ENCODE results near the gene SLC36A4. TPM values are rescaled to one million over a fixed set of nuclear protein-coding genes. Genes with fewer than 3 reads are reported as not detected.

Gene SLC36A4
- total RNA-seq, 1 donor from 2014 or later, result 67.6 TPM

DNA sequence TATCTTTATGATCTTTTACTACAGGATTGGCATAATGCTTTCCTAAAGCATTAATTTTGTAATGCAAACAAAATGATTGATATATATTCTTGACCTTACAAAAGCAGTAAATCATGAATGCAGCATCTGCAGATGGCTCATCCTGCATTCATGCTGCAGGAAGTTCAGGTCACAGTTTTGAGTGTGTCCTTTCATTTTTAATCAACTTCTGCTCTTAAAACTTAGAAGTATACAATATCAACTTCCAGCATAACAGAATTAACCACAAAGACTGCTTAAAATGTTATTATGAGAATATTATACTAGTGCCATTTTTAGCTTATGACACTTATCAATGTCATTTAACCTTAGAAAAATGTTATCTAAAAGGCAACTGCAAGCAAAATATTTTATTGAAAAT, 54.0 kb downstream of the SLC36A4 start:
- no peak overlapping the region for H2AFZ ChIP-seq (replicated peaks)
- no peaks in the 10 kb centered on the region for H3K27me3 ChIP-seq
- peaks cover 23% of the 10 kb centered on the region for H3F3A ChIP-seq (ENCODE audit: low read depth)
- H3K4me3 Mint-ChIP-seq, result no peak overlapping the region
- DNase-seq (ENCODE audit: low spot score), result no peak
- TF ChIP-seq EZH2 (IDR thresholded peaks at IDR 0.05), result no peak
- TF ChIP-seq EZH2phosphoT487 (IDR thresholded peaks at IDR 0.05), result no peak
- TF ChIP-seq, protein P1, sequence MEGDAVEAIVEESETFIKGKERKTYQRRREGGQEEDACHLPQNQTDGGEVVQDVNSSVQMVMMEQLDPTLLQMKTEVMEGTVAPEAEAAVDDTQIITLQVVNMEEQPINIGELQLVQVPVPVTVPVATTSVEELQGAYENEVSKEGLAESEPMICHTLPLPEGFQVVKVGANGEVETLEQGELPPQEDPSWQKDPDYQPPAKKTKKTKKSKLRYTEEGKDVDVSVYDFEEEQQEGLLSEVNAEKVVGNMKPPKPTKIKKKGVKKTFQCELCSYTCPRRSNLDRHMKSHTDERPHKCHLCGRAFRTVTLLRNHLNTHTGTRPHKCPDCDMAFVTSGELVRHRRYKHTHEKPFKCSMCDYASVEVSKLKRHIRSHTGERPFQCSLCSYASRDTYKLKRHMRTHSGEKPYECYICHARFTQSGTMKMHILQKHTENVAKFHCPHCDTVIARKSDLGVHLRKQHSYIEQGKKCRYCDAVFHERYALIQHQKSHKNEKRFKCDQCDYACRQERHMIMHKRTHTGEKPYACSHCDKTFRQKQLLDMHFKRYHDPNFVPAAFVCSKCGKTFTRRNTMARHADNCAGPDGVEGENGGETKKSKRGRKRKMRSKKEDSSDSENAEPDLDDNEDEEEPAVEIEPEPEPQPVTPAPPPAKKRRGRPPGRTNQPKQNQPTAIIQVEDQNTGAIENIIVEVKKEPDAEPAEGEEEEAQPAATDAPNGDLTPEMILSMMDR (IDR thresholded peaks at IDR 0.05), result no peak
- H3K36me3 ChIP-seq, result no peaks in the 10 kb centered on the region
- H4K20me1 ChIP-seq (ENCODE audit: low read depth), result no peaks in the 10 kb centered on the region
- peaks cover 14% of the 10 kb centered on the region for H3K4me1 ChIP-seq
- H3K4me1 Mint-ChIP-seq, result no peaks in the 10 kb centered on the region
- H3K36me3 Mint-ChIP-seq, result peaks cover 3% of the 10 kb centered on the region
- no peaks in the 10 kb centered on the region for H3K79me2 ChIP-seq (ENCODE audit: low read depth)
- no peaks in the 10 kb centered on the region for H3K9me3 Mint-ChIP-seq
- H3K9me3 ChIP-seq (ENCODE audit: low read depth), result no peaks in the 10 kb centered on the region
- no peak overlapping the region for H3K9ac ChIP-seq
- H3K4me2 ChIP-seq, result no peak overlapping the region
- H3K27ac Mint-ChIP-seq, result no peak overlapping the region
- no peak overlapping the region for H3K27ac ChIP-seq
- no peaks in the 10 kb centered on the region for H3K27me3 Mint-ChIP-seq (ENCODE audit: insufficient read depth, low read depth)
- H3K4me3 ChIP-seq, result no peak overlapping the region

DNA sequence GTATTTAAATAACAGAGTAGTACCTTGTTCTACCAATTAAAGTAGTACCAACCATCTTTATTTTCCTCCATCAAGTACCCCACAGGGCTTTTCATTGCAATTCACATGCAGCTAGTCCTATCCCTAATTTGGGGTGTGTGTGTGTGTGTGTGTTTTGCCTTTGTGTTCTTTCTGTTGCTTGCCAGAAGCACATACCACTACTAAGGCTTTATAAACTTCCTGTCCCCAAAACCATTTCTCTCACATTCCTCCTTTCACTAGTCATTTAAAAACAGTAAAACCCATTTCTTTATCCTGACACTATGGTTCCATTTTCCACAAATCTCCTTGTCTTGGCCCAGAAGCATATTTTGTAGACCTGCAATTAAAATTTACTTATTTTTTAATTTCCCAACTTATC, 54.6 kb downstream of the SLC36A4 start:
- Mint-ChIP-seq H3K36me3 (peaks cover 3% of the 10 kb centered on the region), H3K27ac (no peak overlapping the region)
- TF ChIP-seq EZH2phosphoT487 (IDR thresholded peaks at IDR 0.05) (no peak), EZH2 (IDR thresholded peaks at IDR 0.05) (no peak)
- TF ChIP-seq, protein P1 (IDR thresholded peaks at IDR 0.05), result no peak

DNA sequence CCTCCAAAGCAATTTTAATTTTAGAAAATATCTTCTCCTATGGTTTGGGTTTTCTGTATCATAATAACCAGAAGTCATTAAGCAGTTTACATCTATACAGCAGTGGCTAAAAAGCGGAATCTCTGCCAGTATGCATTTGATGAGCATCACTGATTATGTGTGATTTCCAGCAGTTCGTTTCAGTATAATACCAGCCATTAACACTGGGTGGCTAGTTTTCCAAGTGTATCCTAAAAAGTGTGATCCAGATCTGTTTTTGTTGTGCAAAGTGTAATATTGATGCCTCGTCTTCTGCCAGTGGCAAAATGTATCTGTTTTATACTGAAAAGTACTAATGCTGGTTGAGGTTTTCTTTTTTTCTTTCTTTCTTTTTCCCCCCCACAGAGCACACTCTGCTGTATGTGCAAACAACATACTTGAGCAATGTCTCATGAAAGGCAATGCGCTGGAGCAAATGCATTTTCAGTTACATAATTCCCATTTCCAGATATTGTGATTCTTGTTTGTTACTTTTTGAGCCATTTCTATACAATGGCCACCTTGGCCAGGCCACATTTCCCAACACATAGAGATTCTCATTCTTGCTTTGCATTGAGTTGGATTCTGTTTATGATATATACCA, 64.2 kb downstream of the SLC36A4 start:
- no peak for TF ChIP-seq EZH2phosphoT487 (IDR thresholded peaks at IDR 0.05)
- TF ChIP-seq, protein P1 (IDR thresholded peaks at IDR 0.05), result no peak
- no peak for DNase-seq (ENCODE audit: low spot score)
- H3K27me3 ChIP-seq, result no peaks in the 10 kb centered on the region
- H3K4me3 ChIP-seq, result no peak overlapping the region
- no peaks in the 10 kb centered on the region for H4K20me1 ChIP-seq (ENCODE audit: low read depth)
- H3K27ac Mint-ChIP-seq, result peak overlapping the region; percentile 55
- H3K36me3 ChIP-seq, result no peaks in the 10 kb centered on the region
- H3K79me2 ChIP-seq (ENCODE audit: low read depth), result no peaks in the 10 kb centered on the region
- H3F3A ChIP-seq (ENCODE audit: low read depth), result peaks cover 18% of the 10 kb centered on the region
- H3K9me3 Mint-ChIP-seq, result peaks cover 6% of the 10 kb centered on the region
- no peaks in the 10 kb centered on the region for H3K27me3 Mint-ChIP-seq (ENCODE audit: insufficient read depth, low read depth)
- H3K36me3 Mint-ChIP-seq, result peaks cover 10% of the 10 kb centered on the region
- no peak overlapping the region for H3K9ac ChIP-seq
- no peak overlapping the region for H3K4me3 Mint-ChIP-seq
- no peaks in the 10 kb centered on the region for H3K9me3 ChIP-seq (ENCODE audit: low read depth)
- peaks cover 7% of the 10 kb centered on the region for H3K4me1 Mint-ChIP-seq
- H3K4me1 ChIP-seq, result peaks cover 20% of the 10 kb centered on the region
- peak overlapping the region; percentile 27 for H3K4me2 ChIP-seq
- peak overlapping the region; percentile 33 for H3K27ac ChIP-seq
- H2AFZ ChIP-seq (replicated peaks), result no peak overlapping the region

More for the DNA sequence above, 54.6 kb downstream of the SLC36A4 start:
- Histone ChIP-seq H3K36me3 (no peaks in the 10 kb centered on the region), H3K27me3 (no peaks in the 10 kb centered on the region), H3K4me2 (no peak overlapping the region), H3K79me2 (ENCODE audit: low read depth) (no peaks in the 10 kb centered on the region), H2AFZ (replicated peaks) (no peak overlapping the region), H4K20me1 (ENCODE audit: low read depth) (no peaks in the 10 kb centered on the region), H3K9ac (no peak overlapping the region), H3K4me1 (peaks cover 14% of the 10 kb centered on the region), H3K9me3 (ENCODE audit: low read depth) (no peaks in the 10 kb centered on the region), H3F3A (ENCODE audit: low read depth) (peaks cover 19% of the 10 kb centered on the region), H3K27ac (no peak overlapping the region), H3K4me3 (no peak overlapping the region)
- no peak overlapping the region for H3K4me3 Mint-ChIP-seq
- H3K4me1 Mint-ChIP-seq, result no peaks in the 10 kb centered on the region
- no peak for DNase-seq (ENCODE audit: low spot score)
- no peaks in the 10 kb centered on the region for H3K27me3 Mint-ChIP-seq (ENCODE audit: insufficient read depth, low read depth)
- H3K9me3 Mint-ChIP-seq, result no peaks in the 10 kb centered on the region
